Measurements from ENCODE around the gene CARF.
"Not testable (repeated sequence)": the region's sequence is repeated elsewhere in the genome, so short reads cannot be mapped to it uniquely, and the experiment has no call there.

The CARF gene

GRCh38 chr2:202933139-202933510, 21.1 kb downstream of the CARF start:
- DNase-seq (ENCODE audit: insufficient read length, low spot score) (peak; percentile 11), FAIRE-seq (no peak)

GRCh38 chr2:202933958-202934357, 21.9 kb downstream of the CARF start:
- FAIRE-seq: no peak
- DNase-seq (ENCODE audit: insufficient read length, low spot score): no peak

GRCh38 chr2:202934456-202934855, 22.4 kb downstream of the CARF start:
- FAIRE-seq (no peak), DNase-seq (ENCODE audit: insufficient read length, low spot score) (no peak)

- FAIRE-seq (no peak), DNase-seq (ENCODE audit: insufficient read length, low spot score) (no peak)
Measured at GRCh38 chr2:202938960-202939359, 26.9 kb downstream of the CARF start.

GRCh38 chr2:202941771-202942170, 29.7 kb downstream of the CARF start:
- DNase-seq (ENCODE audit: insufficient read length, low spot score): no peak
- no peak for FAIRE-seq

GRCh38 chr2:202944408-202944807, 32.3 kb downstream of the CARF start:
- DNase-seq (ENCODE audit: insufficient read length, low spot score) (no peak), FAIRE-seq (no peak)

GRCh38 chr2:202944816-202945215, 32.7 kb downstream of the CARF start:
- DNase-seq (ENCODE audit: insufficient read length, low spot score) (no peak), FAIRE-seq (no peak)

- DNase-seq (ENCODE audit: insufficient read length, low spot score) (no peak), FAIRE-seq (no peak)
Measured at GRCh38 chr2:202945497-202945896, 33.4 kb downstream of the CARF start.

- DNase-seq (ENCODE audit: insufficient read length, low spot score); FAIRE-seq: not testable (repeated sequence)
Measured at GRCh38 chr2:202949333-202949732, 37.3 kb downstream of the CARF start.

- no peak for DNase-seq (ENCODE audit: insufficient read length, low spot score)
- no peak for FAIRE-seq
Measured at GRCh38 chr2:202950592-202950991, 38.5 kb downstream of the CARF start.

- FAIRE-seq: no peak
- no peak for DNase-seq (ENCODE audit: insufficient read length, low spot score)
Measured at GRCh38 chr2:202960524-202960923, 48.4 kb downstream of the CARF start.

GRCh38 chr2:202963712-202964111, 51.6 kb downstream of the CARF start:
- DNase-seq (ENCODE audit: insufficient read length, low spot score): no peak
- no peak for FAIRE-seq

GRCh38 chr2:202965810-202966460, 53.9 kb downstream of the CARF start:
- DNase-seq (ENCODE audit: insufficient read length, low spot score): peak; percentile 40
- FAIRE-seq: no peak

GRCh38 chr2:202969404-202969803, 57.3 kb downstream of the CARF start:
- DNase-seq (ENCODE audit: insufficient read length, low spot score); FAIRE-seq: not testable (repeated sequence)

GRCh38 chr2:202976809-202977208, 64.7 kb downstream of the CARF start:
- no peak for FAIRE-seq

GRCh38 chr2:202982779-202983491, 70.9 kb downstream of the CARF start:
- DNase-seq (ENCODE audit: insufficient read length, low spot score) (no peak), FAIRE-seq (no peak)

More at GRCh38 chr2:202976809-202977208, 64.7 kb downstream of the CARF start:
- no peak for DNase-seq (ENCODE audit: insufficient read length, low spot score)

GRCh38 chr2:202989749-202990148, 77.7 kb downstream of the CARF start:
- no peak for FAIRE-seq
- no peak for DNase-seq (ENCODE audit: insufficient read length, low spot score)

GRCh38 chr2:202990501-202990900, 78.4 kb downstream of the CARF start:
- no peak for DNase-seq (ENCODE audit: insufficient read length, low spot score)
- no peak for FAIRE-seq

GRCh38 chr2:202997113-202997512, 85.0 kb downstream of the CARF start:
- not testable (repeated sequence) for DNase-seq (ENCODE audit: insufficient read length, low spot score); FAIRE-seq

GRCh38 chr2:203002054-203002821, 90.2 kb downstream of the CARF start:
- DNase-seq (ENCODE audit: insufficient read length, low spot score) (no peak), FAIRE-seq (no peak)

- FAIRE-seq: no peak
Measured at GRCh38 chr2:203003716-203004115, 91.6 kb downstream of the CARF start.

More at GRCh38 chr2:203003716-203004115, 91.6 kb downstream of the CARF start:
- no peak for DNase-seq (ENCODE audit: insufficient read length, low spot score)
